CD8-positive, alpha-beta memory T cell (primary cell): ENCODE data around the gene ARVCF. TPM values are rescaled to one million over a fixed set of nuclear protein-coding genes. Genes with fewer than 3 reads are reported as not detected.
A peak's percentile ranks its signal among the peaks of the same experiment; 100 is the strongest.

Source experiments
- CTCF ChIA-PET: fragments of 350-600 bp; sonication (Branson Sonifier 250); formaldehyde crosslinking; loops from one replicate; lab custom pipeline; 2021; ENCODE audit warnings: antibody characterized with exemption; lab: Charles Lee
- POLR2A ChIA-PET: fragments of 350-600 bp; sonication (Branson Sonifier 250); formaldehyde crosslinking; loops from one replicate; lab custom pipeline; 2021; ENCODE audit warnings: antibody characterized with exemption; lab: Charles Lee
- DNase-seq, 5 donors: peaks; one replicate each; pipeline versions ENCODE4 v3.0.0 to v3.0.0-alpha.2; 2020 to 2022; ENCODE audit warnings: mixed read lengths in 1 of 5
- H3K27ac ChIP-seq: one replicate; pipeline ENCODE4 v1.7.0; 2013; ENCODE audit warnings: low read depth, mild to moderate bottlenecking, low read length, moderate library complexity
- H3K27me3 ChIP-seq: 2 replicates; pipeline ENCODE4 v1.7.0; 2013; ENCODE audit warnings: low read length, mild to moderate bottlenecking; ENCODE audit not compliant: insufficient read depth, poor library complexity, severe bottlenecking
- H3K36me3 ChIP-seq: 2 replicates; pipeline ENCODE4 v1.7.0; 2013; ENCODE audit warnings: mild to moderate bottlenecking, low read length, moderate library complexity; ENCODE audit not compliant: insufficient read depth
- H3K4me1 ChIP-seq: 2 replicates; pipeline ENCODE4 v1.7.0; 2013; ENCODE audit warnings: mild to moderate bottlenecking, low read length, moderate library complexity; ENCODE audit not compliant: insufficient read depth
- H3K4me3 ChIP-seq: 2 replicates; pipeline ENCODE4 v1.7.0; 2013; ENCODE audit warnings: mild to moderate bottlenecking, low read length
- H3K9me3 ChIP-seq: 2 replicates; pipeline ENCODE4 v1.7.0; 2013; ENCODE audit warnings: mild to moderate bottlenecking, low read length
- H3K27ac Mint-ChIP-seq, 8 donors: one replicate each; pipeline ENCODE4 v1.8.0; 2020 to 2021; ENCODE audit warnings: mixed read lengths in 8 of 8, mild to moderate bottlenecking in 6 of 8, inconsistent platforms in 3 of 8, moderate library complexity in 3 of 8
- H3K27me3 Mint-ChIP-seq, 2 donors: one replicate each; pipeline ENCODE4 v1.8.0; 2020 to 2021; ENCODE audit warnings: mixed read lengths in 2 of 2, mild to moderate bottlenecking in 1 of 2, moderate library complexity in 1 of 2
- H3K36me3 Mint-ChIP-seq, 3 donors: one replicate each; pipeline ENCODE4 v1.8.0; 2020 to 2021; ENCODE audit warnings: mixed read lengths in 3 of 3, inconsistent platforms in 1 of 3, mild to moderate bottlenecking in 1 of 3
- H3K4me1 Mint-ChIP-seq, 3 donors: one replicate each; pipeline ENCODE4 v1.8.0; 2020 to 2021; ENCODE audit warnings: mixed read lengths in 3 of 3, inconsistent platforms in 1 of 3, mild to moderate bottlenecking in 1 of 3
- H3K4me3 Mint-ChIP-seq, 7 donors: one replicate each; pipeline ENCODE4 v1.8.0; 2020 to 2021; ENCODE audit warnings: mixed read lengths in 7 of 7, mild to moderate bottlenecking in 6 of 7, moderate library complexity in 4 of 7, inconsistent platforms in 2 of 7
- H3K9me3 Mint-ChIP-seq, 5 donors: one replicate each; pipeline ENCODE4 v1.8.0; 2020 to 2022; ENCODE audit warnings: mixed read lengths in 5 of 5, mild to moderate bottlenecking in 3 of 5, moderate library complexity in 2 of 5, inconsistent platforms in 1 of 5
- polyA plus RNA-seq: library from polyadenylated mRNA; unstranded; fragments of 300-500 nt; fragmentation: Illumina TruSeq; gene quantifications from one replicate; pipeline ENCODE4 v1.2.3, GENCODE V29; 2021
- total RNA-seq, 2 experiments: library from RNA; stranded (reverse); gene quantifications; one replicate each; pipeline ENCODE4 v1.2.3, GENCODE V29; 2021

The ARVCF gene, protein sequence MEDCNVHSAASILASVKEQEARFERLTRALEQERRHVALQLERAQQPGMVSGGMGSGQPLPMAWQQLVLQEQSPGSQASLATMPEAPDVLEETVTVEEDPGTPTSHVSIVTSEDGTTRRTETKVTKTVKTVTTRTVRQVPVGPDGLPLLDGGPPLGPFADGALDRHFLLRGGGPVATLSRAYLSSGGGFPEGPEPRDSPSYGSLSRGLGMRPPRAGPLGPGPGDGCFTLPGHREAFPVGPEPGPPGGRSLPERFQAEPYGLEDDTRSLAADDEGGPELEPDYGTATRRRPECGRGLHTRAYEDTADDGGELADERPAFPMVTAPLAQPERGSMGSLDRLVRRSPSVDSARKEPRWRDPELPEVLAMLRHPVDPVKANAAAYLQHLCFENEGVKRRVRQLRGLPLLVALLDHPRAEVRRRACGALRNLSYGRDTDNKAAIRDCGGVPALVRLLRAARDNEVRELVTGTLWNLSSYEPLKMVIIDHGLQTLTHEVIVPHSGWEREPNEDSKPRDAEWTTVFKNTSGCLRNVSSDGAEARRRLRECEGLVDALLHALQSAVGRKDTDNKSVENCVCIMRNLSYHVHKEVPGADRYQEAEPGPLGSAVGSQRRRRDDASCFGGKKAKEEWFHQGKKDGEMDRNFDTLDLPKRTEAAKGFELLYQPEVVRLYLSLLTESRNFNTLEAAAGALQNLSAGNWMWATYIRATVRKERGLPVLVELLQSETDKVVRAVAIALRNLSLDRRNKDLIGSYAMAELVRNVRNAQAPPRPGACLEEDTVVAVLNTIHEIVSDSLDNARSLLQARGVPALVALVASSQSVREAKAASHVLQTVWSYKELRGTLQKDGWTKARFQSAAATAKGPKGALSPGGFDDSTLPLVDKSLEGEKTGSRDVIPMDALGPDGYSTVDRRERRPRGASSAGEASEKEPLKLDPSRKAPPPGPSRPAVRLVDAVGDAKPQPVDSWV
- 1 to 10 TPM; 1.4 to 1.8 TPM for total RNA-seq
- 0.92 TPM for polyA plus RNA-seq

DNA sequence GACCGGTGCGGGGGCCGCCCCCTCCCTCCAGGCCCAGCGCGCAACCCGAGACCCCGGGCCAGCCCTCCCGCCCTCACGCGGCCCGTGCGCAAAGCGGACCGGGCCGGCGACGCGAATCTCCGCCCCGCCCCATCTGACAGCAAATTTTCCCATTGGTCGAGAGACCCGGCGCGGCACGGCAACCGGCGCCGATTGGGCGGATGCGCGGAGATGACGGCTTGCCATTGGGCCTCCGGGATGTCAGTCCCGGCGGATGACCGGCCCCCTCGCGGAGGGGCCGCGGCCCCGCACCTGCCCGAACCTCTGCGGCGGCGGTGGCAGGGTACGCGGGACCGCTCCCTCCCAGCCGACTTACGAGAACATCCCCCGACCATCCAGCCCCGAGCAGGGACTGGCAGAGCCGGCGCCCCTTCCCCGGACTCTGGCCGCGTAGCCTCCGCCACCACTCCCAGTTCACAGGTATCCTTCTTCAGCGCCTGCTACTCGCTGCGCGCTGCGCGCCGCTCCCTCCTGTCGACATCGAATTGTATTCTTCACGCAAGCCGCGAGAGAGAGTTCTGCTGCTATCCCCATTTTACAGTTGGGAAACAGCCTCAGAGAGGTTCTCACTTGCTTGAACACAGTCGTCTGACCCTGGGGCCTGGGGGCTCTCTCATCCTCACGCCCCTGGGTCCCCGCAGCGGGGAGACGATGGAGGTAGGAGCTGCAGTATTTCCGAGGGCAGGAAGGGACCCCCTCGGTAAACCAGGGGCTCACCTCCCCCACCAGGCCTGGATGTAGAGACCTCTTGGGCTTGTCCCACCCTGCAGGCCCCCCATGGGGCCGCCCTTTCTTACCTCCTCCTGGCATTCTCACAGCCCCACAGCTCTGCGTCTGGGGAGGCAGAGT lies at the start of gene ARVCF:
ARVCF (minus strand) TSS at position 90 of the 888 bp plus-strand sequence. CDS start 26,029 bp downstream, outside the sequence.
- ChIA-PET CTCF (no interaction called here), POLR2A (no interaction called here)
- peak within 1 kb of the TSS; percentile 63 for H3K27ac ChIP-seq
- peak within 1 kb of the TSS in 6 of 8 donors; percentile 51 to 83 (median 74) for H3K27ac Mint-ChIP-seq
- DNase-seq, result peak; percentile 88 to 94 (median 90)
- H3K9me3 Mint-ChIP-seq, result no peaks in the 10 kb centered on the region
- H3K4me1 Mint-ChIP-seq, result peaks cover 18 to 31% (median 19%) of the 10 kb centered on the region in 3 donors
- H3K9me3 ChIP-seq, result no peaks in the 10 kb centered on the region
- H3K36me3 ChIP-seq, result no peaks in the 10 kb centered on the region
- no peaks in the 10 kb centered on the region for H3K27me3 ChIP-seq
- H3K27me3 Mint-ChIP-seq, result no peaks in the 10 kb centered on the region
- H3K4me3 ChIP-seq, result peak within 1 kb of the TSS; percentile 69
- H3K36me3 Mint-ChIP-seq, result peaks cover 0 to 6% (median 0%) of the 10 kb centered on the region in 3 donors
- peaks cover 26% of the 10 kb centered on the region for H3K4me1 ChIP-seq
- H3K4me3 Mint-ChIP-seq, result peak within 1 kb of the TSS; percentile 85 to 96 (median 89)

DNA sequence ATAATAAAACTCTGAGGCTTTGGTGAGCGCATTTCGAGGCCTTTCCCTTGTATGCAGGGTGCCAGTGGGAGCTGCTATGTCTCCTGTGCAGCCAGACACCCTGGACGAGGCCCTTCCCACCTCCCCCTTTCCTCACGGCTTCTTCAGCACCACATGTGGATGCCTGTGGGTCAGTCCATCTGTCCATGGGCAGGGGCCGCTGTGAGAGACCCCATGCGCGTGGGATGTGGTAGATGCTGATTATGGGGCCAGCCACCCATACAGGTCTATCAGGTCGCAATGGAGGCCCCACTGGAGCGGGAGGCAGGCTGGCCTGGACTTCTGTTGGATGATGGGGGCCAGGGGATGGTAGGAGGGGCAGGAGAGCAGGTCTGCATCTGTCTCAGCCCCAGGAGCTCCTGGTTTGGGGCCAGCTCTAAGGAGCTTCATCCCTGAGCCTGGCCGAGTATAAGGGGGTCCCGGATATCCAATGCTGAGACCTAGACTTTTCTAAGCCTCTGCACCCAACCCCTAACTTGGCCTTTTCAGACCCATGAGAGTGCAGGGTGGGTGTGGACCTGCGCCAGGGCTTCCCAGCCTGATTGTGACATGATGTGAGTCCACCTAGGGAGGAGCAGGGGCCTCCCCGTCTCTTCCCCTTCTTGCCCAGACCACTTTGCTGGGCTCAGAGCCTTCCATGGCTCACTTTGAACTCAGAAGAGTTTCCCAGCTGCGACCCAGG lies 49.4 kb upstream of the ARVCF start:
- no peaks in the 10 kb centered on the region for H3K27me3 ChIP-seq
- Mint-ChIP-seq H3K4me3 (no peak overlapping the region), H3K27ac (peak overlapping the region in 1 of 8 donors; percentile 29), H3K9me3 (no peaks in the 10 kb centered on the region), H3K4me1 (no peaks in the 10 kb centered on the region), H3K27me3 (no peaks in the 10 kb centered on the region), H3K36me3 (peaks cover 0 to 37% (median 6%) of the 10 kb centered on the region in 3 donors)
- no peak overlapping the region for H3K4me3 ChIP-seq
- no peaks in the 10 kb centered on the region for H3K4me1 ChIP-seq
- H3K27ac ChIP-seq, result no peak overlapping the region
- H3K36me3 ChIP-seq, result peaks cover 13% of the 10 kb centered on the region
- ChIA-PET CTCF (no interaction called here), POLR2A (no interaction called here)
- no peaks in the 10 kb centered on the region for H3K9me3 ChIP-seq
- no peak for DNase-seq

DNA sequence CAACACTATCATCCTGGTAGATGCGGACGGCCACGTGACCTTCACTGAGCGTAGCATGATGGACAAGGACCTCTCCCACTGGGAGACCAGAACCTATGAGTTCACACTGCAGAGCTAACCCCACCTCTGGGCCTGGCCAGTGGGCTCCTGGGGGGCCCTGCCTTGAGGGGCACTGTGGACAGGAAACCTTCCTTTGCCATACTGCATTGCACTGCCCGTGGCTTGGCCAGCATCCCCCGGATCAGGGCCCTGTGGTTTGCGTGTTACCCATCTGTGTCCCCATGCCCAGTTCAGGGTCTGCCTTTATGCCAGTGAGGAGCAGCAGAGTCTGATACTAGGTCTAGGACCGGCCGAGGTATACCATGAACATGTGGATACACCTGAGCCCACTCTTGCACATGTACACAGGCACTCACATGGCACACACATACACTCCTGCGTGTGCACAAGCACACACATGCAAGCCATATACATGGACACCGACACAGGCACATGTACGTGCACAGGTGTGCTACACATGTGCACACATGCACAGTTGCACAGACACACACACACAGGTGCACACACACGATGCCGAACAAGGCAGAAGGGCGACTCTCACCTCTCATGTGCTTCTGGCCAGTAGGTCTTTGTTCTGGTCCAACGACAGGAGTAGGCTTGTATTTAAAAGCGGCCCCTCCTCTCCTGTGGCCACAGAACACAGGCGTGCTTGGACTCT lies 48.1 kb upstream of the ARVCF start:
- Mint-ChIP-seq H3K27me3 (no peaks in the 10 kb centered on the region), H3K36me3 (peaks cover 0 to 46% (median 6%) of the 10 kb centered on the region in 3 donors), H3K4me1 (peaks cover 0 to 3% (median 0%) of the 10 kb centered on the region in 3 donors), H3K4me3 (no peak overlapping the region), H3K9me3 (no peaks in the 10 kb centered on the region), H3K27ac (peak overlapping the region in 2 of 8 donors; percentile 23 to 33)
- DNase-seq, result no peak
- Histone ChIP-seq H3K4me3 (no peak overlapping the region), H3K27me3 (no peaks in the 10 kb centered on the region), H3K4me1 (peaks cover 6% of the 10 kb centered on the region), H3K27ac (no peak overlapping the region), H3K9me3 (no peaks in the 10 kb centered on the region), H3K36me3 (peaks cover 16% of the 10 kb centered on the region)
- POLR2A ChIA-PET, result no interaction called here
- CTCF ChIA-PET, result no interaction called here

DNA sequence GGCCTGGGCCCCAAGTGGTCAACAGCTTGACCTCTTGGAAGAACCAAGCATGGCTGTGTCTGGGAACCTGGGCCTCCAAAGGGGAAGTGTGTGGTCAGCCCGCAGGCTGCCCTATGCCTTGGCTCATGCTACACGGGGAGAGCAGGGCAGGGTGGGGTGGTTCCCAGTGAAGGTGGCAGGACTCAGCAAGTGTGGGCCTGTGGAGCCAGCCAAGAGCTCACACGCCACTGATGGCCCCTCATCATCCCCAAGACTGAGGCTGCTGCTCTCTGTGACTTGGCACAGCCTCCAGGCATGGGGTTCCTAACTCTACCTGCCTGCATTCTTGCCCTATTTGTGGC lies 47.5 kb upstream of the ARVCF start:
- H3K4me3 Mint-ChIP-seq, result no peak overlapping the region
- no peaks in the 10 kb centered on the region for H3K9me3 Mint-ChIP-seq
- ChIA-PET POLR2A (no interaction called here), CTCF (no interaction called here)
- DNase-seq, result no peak
- peaks cover 0 to 9% (median 6%) of the 10 kb centered on the region in 3 donors for H3K4me1 Mint-ChIP-seq
- H3K36me3 Mint-ChIP-seq, result peaks cover 0 to 52% (median 6%) of the 10 kb centered on the region in 3 donors
- H3K27ac ChIP-seq, result no peak overlapping the region
- peaks cover 16% of the 10 kb centered on the region for H3K36me3 ChIP-seq
- peaks cover 6% of the 10 kb centered on the region for H3K4me1 ChIP-seq
- H3K27me3 Mint-ChIP-seq, result no peaks in the 10 kb centered on the region
- H3K4me3 ChIP-seq, result no peak overlapping the region
- no peaks in the 10 kb centered on the region for H3K9me3 ChIP-seq
- H3K27ac Mint-ChIP-seq, result no peak overlapping the region
- H3K27me3 ChIP-seq, result no peaks in the 10 kb centered on the region

DNA sequence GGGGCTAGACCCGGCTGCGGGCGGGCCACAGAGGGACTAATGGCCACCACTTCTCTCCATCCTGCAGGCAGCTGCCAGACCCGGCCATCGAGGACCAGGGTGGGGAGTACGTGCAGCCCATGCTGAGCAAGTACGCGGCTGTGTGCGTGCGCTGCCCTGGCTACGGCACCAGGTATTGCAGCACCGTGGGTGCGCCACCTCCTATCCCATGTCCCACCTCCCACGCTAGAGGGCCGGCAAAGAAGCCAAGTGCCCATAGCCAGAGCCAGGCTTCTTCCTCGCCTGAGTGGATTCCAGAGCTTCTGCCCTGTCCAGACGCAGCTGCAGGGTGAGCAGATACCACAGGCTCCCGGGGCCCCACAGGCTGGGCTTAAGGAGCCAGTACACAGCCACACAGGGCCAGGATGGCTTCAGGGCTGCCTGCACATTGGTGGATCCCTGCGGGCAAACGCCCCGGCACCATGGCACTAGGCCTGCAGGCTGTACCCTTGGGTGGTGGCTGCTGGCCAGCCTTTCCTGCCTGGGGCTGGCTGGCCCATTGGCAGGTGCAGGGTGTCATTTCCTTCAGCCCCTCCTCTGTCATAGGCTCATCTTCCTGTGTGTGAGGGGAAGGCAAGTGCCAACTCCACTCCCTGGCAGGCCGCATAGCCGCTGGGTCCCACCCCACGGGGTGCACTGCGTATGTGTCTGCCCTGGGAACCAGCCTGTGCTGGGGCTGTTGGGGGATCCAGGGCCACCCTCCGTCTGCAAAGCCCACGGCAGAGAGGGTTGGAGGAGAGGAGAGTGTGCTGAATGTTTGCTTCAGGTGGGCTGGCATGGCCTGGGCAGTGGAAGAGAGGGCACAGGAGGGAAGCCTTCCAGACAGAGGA lies 46.9 kb upstream of the ARVCF start:
- Mint-ChIP-seq H3K27me3 (no peaks in the 10 kb centered on the region), H3K9me3 (no peaks in the 10 kb centered on the region), H3K4me1 (peaks cover 5 to 15% (median 12%) of the 10 kb centered on the region in 3 donors), H3K27ac (no peak overlapping the region), H3K36me3 (peaks cover 0 to 58% (median 8%) of the 10 kb centered on the region in 3 donors), H3K4me3 (no peak overlapping the region)
- POLR2A ChIA-PET, result no interaction called here
- H3K27me3 ChIP-seq, result no peaks in the 10 kb centered on the region
- CTCF ChIA-PET, result no interaction called here
- H3K9me3 ChIP-seq, result no peaks in the 10 kb centered on the region
- no peak overlapping the region for H3K4me3 ChIP-seq
- H3K27ac ChIP-seq, result no peak overlapping the region
- DNase-seq, result no peak
- peaks cover 6% of the 10 kb centered on the region for H3K4me1 ChIP-seq
- peaks cover 18% of the 10 kb centered on the region for H3K36me3 ChIP-seq

DNA sequence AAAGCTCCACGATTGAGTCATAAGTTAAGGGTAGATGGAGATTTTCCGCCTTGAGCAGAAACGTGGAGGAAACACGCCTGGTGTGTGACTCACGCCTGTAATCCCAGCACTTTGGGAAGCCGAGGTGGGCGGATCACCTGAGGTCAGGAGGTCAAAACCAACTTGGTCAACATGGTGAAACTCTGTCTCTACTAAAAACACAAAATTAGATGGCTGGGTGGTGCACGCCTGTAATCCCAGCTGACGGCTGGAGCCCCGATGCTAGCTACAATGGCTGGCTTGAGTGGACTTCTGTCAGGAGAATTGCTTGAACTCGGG lies 46.1 kb upstream of the ARVCF start:
- no peak overlapping the region for H3K4me3 ChIP-seq
- CTCF ChIA-PET, result interaction anchor here (1.4 to 1.8 kb wide), 2 partner anchors 10 to 48 kb away, joined by 3 to 4 read pairs; no protein-coding TSS in a partner anchor

More for the DNA sequence above, 46.1 kb upstream of the ARVCF start:
- POLR2A ChIA-PET, result no interaction called here
- H3K27ac Mint-ChIP-seq, result no peak overlapping the region
- H3K4me3 Mint-ChIP-seq, result no peak overlapping the region
- peaks cover 6% of the 10 kb centered on the region for H3K4me1 ChIP-seq
- no peak overlapping the region for H3K27ac ChIP-seq
- no peaks in the 10 kb centered on the region for H3K27me3 Mint-ChIP-seq
- peaks cover 0 to 65% (median 10%) of the 10 kb centered on the region in 3 donors for H3K36me3 Mint-ChIP-seq
- no peaks in the 10 kb centered on the region for H3K9me3 Mint-ChIP-seq
- no peaks in the 10 kb centered on the region for H3K27me3 ChIP-seq
- H3K9me3 ChIP-seq, result no peaks in the 10 kb centered on the region
- H3K36me3 ChIP-seq, result peaks cover 18% of the 10 kb centered on the region
- H3K4me1 Mint-ChIP-seq, result peaks cover 5 to 19% (median 13%) of the 10 kb centered on the region in 3 donors
- no peak for DNase-seq
